Stomach (tissue), 4 donors: ENCODE results near the gene ACO2.

Source experiments
- CTCF ChIP-seq, 7 experiments: fragments of 450-650 bp in 4 of 7; fragments of 200-600 bp in 3 of 7; sonication (generic) in 3 of 7; IDR thresholded peaks; one replicate each; pipeline ENCODE4 v1.5.1; 2016 to 2019; ENCODE audit warnings: antibody characterized with exemption in 7 of 7, control low read depth in 2 of 7, mild to moderate bottlenecking in 1 of 7
- EP300 ChIP-seq: sonication (generic); formaldehyde crosslinking; IDR thresholded peaks from one replicate; pipeline ENCODE4 v1.6.1; 2017; ENCODE audit warnings: antibody characterized with exemption
- POLR2A ChIP-seq, 4 donors: fragments of 450-650 bp; IDR thresholded peaks; one replicate each; pipeline ENCODE4 v1.6.1; 2016; ENCODE audit warnings: antibody characterized with exemption in 4 of 4, control low read depth in 2 of 4, mild to moderate bottlenecking in 1 of 4, moderate library complexity in 1 of 4
- POLR2AphosphoS5 ChIP-seq, 3 donors: sonication (generic); formaldehyde crosslinking; IDR thresholded peaks; one replicate each; pipeline ENCODE4 v1.6.1; 2016; ENCODE audit warnings: antibody characterized with exemption in 3 of 3

DNA sequence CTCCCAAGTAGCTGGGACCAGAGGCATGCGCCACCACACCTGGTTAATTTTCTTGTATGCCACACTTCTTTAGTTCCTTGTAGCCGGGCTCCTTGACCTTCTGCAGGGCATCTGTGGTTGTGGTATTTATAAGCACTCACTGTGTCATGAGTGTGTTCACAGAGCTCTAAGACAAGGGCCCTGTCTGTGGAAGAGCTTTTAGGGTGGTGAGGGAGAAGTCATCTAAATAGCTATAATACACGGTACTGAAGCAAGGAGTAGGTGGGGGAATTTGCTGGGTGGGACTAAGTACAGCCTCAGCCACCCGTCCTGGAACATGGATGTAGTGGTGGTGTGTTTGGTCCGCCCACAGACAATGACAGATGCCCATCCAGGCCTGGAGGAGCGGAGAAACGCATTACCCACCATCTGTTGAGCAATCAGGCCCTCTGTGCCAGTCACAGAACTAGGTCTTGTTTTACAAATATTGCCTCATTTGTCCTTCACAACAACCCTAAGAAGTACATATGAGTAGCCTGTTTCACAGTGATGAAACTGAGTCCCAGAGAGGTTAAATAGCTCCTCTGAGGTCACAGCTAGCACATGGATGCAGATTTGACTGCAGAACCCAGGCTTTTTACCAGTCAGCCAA, 10.1 kb downstream of the ACO2 start:
- no peak for TF ChIP-seq POLR2A (IDR thresholded peaks at IDR 0.05)
- no peak for TF ChIP-seq EP300
- no peak for TF ChIP-seq CTCF (IDR thresholded peaks at IDR 0.05)
- TF ChIP-seq POLR2AphosphoS5 (IDR thresholded peaks at IDR 0.05), result peak in 2 of 3 donors; percentile 17 to 56
